GM21360 (cell line): ENCODE data around the gene ERCC4.

Experiments used
- ATAC-seq: cut with Tn5 transposase; IDR thresholded peaks from one replicate; pipeline ENCODE4 v1.9.1; 2021; ENCODE audit warnings: mild to moderate bottlenecking, moderate library complexity; ENCODE audit not compliant: unreplicated experiment

The ERCC4 gene

DNA sequence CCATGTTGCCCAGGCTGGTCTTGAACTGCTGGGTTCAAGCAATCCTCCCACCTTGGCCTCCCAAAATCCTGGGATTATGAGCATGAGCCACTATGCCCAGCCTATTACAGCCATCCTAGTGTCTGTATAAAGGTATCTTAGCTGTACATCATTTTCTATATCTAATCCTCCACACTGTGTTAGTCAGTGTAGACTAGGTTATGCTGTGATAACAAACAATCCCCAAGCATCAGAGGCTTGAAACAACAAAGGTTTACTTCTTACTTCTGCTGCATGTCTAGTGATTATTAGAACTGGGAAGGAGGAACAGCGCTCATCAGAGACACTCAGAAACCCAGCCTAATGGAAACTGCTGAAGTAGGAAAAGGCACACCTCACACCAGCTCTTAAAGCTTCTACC, 68.1 kb downstream of the ERCC4 start:
- no peak for ATAC-seq

DNA sequence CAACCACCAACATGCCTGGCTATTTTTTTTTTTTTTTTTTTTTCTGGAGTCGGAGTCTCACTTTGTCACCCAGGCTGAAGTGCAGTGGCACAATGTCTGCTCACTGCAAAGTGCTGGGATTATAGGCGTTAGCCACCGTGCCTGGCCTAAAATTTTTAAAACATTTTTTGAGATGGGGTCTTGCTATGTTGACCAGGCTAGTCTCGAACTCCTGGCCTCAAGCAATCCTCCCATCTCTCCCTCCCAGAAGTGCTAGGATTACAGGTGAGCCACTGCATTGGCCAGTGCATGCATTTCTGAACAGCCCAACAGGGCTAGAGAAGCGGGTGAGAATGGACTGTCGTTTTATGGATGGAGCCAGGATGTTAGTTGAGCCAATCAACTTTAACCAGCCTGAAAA, 72.4 kb downstream of the ERCC4 start:
- no peak for ATAC-seq

DNA sequence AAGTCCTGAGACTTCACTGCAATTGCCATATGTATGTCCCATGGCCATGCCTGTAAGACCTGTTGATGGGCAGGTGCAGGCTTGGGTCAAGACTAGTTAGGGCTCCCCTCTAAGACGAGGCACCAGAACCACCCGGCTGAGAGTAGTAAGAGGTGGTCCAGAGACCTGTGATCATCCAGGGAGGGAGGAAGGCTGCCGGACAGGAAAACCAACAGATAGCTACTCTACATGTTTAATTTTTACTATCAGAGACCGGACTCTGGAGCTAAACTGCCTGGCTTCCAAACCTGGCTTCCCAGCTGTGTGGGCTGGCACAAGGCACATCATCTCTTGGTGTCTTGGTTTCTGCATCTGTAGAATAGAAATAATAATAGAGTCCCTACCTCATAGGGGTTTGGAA, 73.0 kb downstream of the ERCC4 start:
- ATAC-seq, result no peak

DNA sequence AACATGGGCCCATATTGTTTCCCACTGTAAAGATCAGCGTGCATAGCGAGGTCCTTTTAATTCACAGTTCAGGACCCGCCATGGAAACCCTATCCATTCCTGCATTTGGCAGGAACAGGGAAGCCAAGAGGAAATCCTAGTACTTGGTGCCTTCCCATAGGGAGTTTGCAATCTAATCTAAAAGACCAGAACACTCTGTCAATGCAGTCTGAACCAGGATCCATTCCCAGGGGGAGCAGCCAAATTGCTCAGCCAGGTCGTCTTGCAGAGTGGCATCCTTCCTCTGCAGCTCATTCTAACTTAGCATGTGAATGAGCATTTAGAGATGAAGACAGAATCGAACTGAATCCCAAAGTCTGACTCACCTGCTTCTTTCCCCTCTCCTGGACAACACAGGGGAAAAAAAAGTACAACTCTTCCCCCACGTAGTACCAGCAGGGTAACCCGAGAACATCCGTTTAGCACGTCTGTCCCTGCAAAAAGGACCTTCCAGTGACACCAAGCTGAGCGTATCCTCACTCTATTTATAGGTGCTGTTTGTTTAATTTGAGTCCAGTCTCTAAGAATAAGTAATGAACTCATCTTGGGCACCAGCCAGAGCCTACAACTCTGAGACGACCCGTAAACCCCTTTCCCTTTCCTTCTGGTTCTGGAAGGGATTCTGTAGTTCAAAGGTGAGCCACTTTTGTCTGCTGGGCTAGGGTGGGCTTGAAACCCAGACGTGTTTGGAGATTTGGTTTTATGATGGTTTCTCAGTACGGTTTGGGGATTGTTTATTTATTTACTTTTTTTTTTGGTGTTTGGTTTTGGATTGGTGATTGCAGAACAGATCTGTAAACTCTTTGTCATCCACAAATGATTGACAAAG, 74.5 kb downstream of the ERCC4 start:
- ATAC-seq, result no peak

DNA sequence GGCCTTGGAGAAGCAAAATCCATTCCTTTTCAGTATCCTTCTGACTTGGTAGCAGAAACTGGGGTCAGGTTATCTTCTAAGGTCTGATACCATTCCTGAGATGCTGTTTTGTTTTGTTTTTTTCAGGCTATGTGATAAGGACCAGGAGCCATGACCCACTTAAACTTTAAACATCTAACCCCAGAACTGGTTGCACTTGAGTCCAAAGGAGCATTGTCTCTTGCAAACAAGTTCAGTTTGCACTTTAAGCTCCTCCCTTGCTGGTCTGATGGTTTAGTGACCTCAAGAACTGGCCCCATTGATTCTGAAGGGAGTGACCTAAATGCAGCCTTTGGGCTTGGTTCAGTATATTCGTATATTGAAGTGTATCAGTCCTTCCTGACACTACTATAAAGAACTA, 75.2 kb downstream of the ERCC4 start:
- no peak for ATAC-seq

DNA sequence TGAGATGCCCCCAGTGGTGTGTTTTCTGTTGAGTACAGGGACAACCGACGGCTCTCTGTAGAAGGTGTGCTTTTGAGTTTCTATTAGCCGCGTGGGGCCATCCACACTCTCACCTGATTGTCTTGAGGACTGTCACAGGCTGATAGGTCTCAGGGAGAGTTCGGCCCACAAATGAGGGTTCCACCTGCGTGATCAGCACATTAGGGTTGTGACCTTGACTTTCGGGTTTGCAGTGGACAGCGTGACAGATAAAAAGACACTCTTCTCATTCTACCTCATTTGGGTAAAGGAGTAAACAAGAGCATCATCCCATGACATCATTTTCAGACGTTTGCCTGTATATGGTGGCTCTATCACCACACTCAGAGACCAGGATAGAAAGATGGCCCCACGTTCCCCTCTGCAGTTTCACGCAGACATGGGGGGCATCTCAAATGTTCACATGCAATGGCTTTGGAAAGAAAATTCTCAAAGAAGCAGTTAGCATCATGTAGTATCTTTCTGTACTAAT, 76.9 kb downstream of the ERCC4 start:
- no peak for ATAC-seq

DNA sequence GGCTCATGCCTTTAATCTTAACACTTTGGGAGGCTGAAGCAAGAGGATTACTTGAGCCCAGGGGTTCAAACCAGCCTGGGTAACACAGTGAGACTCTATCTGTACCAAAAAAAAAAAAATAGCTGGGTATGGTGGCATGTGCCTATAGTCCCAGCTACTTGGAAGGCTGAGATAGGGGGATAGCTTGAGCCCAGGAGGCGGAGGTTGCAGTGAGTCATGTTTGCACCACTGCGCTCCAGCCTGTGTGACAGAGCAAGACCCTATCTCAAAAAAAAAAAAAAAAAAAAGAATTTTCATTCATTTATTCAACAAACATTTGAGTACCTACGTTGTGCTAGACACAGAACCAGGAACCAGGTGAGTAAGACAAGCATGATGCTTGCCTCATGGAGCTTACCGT, 77.6 kb downstream of the ERCC4 start:
- ATAC-seq, result no peak

DNA sequence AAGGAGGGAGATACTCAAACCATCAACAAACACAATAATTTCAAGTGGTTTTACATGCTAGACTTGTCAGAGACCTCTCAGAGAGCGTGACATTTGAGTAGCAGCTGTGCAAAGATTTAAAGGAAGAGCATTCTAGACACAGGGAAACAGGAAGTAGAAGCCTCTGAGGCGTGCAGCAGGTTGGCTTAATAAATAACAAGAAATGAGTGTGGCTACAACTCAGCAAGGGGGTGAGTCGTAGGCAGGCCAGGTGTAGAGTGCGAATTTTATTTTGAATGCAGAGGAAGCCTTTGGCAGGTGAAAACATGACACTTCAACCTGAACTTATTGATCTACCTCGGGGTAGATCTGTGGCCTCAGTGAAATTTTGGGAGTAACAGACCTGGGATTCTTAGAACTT, 78.0 kb downstream of the ERCC4 start:
- ATAC-seq, result no peak

DNA sequence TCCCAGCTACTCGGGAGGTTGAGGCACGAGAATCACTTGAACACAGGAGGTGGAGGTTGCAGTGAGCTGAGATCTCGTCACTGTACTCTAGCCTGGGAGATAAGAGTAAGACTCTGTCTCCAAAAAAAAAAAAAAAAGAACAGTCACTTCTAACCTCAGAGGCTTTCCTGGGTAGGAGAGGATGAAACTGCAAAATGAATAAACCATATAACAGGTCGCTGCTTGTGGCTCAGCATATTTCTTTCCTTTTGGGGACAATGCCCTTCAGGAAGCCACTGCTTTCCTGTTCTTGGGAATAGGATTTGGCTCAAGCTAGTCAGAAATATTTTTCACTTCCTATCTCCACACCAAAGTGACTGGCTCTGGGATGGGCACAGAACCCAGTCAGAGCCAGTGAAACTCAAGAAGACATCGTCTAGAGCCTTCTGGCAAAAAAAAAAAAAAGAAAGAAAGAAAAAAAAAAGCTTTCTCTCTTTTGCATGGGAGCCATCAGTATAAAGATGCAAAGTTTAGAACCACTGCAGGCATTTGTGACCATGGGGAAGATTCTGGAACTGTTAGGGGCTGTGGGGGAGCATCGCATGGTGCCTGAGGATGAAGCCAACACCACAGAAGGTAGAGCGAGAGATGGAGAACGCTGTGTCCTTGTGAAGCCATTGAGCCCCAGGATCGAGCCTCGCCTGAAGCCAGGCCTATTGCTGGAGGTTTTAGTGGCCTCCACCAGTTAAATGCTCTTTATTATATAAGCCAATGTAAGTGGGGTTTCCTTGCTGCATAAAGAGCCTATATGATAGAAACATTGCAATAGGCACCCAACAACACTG, 79.3 kb downstream of the ERCC4 start:
- ATAC-seq, result no peak

DNA sequence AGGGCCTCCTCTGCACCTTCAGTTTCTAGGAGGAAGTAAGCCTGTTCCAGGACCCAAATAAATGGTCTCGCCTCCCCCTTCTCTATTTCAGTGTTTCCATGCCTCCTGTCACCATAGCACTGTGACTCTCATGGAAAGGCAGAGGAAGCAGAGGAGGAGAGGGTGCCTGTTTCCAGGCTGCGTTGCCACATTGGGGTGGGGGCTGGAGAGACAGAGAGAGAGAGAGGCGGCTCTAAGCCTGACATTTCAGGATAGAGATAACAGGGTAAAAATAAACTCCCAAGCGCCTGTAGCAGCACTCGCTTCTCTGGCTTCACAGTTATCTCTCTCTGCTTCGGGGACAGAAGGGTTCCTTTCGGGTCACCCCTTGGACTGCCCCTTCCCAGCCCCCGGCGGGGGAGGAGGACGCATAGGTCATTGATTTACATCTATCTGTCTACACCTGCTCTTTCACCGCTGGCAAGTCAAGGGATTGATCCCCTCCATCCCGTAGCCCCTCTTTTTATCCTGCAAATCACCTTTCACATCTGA, 80.0 kb downstream of the ERCC4 start:
- ATAC-seq, result no peak

DNA sequence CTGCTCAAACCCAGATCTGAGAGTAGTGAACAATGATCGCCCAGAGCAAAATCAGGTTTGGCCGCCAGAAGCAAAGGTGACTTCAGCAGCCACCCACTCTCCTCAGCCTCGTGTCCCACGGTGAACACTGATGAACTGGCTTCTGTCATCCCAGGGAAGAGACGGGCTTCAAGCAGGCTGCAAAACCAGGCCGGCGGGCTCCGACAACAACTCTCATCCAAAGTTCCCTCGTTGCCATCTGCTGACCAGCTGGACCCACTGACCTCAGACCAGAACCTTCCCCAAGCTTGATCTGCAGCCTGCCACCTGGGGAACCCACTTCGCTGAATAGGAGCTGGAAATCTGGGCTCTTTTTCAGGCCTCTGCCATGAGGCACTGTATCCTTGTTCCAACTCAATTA, 81.6 kb downstream of the ERCC4 start:
- ATAC-seq, result no peak
